ENCODE results near the gene ITPR1.

ITPR1 gene

GRCh38 chr3:4564270-4564669, 71.1 kb downstream of the ITPR1 start:
- no peak for DNase-seq (ENCODE audit: low spot score)
- CTCF ChIA-PET: interaction anchor here (0.6 kb wide), 2 partner anchors 69 to 83 kb away, joined by 3 to 4 read pairs; no protein-coding TSS in a partner anchor

GRCh38 chr3:4564928-4565586, 71.9 kb downstream of the ITPR1 start:
- ChIA-PET CTCF (interaction anchor here (0.6 kb wide), 2 partner anchors 69 to 83 kb away, joined by 3 to 4 read pairs; no protein-coding TSS in a partner anchor), POLR2A (ENCODE audit: low non-redundant PET) (no interaction called here)
- no peak overlapping the region for H3K27ac ChIP-seq
- TF ChIP-seq CTCF (conservative IDR thresholded peaks at IDR 0.05; ENCODE audit: low read depth): no peak
- DNase-seq (ENCODE audit: low spot score): no peak

More at GRCh38 chr3:4564270-4564669, 71.1 kb downstream of the ITPR1 start:
- H3K27ac ChIP-seq: no peak overlapping the region
- POLR2A ChIA-PET (ENCODE audit: low non-redundant PET): no interaction called here
- TF ChIP-seq CTCF (conservative IDR thresholded peaks at IDR 0.05; ENCODE audit: low read depth): no peak

- POLR2A ChIA-PET (ENCODE audit: low non-redundant PET): no interaction called here
- TF ChIP-seq CTCF (conservative IDR thresholded peaks at IDR 0.05; ENCODE audit: low read depth): no peak
- DNase-seq (ENCODE audit: low spot score): no peak
- H3K27ac ChIP-seq: no peak overlapping the region
- CTCF ChIA-PET: no interaction called here
These were observed 72.8 kb downstream of the ITPR1 start for GRCh38 chr3:4565809-4566501.

- no peak for TF ChIP-seq CTCF (conservative IDR thresholded peaks at IDR 0.05; ENCODE audit: low read depth)
- H3K27ac ChIP-seq: no peak overlapping the region
- POLR2A ChIA-PET (ENCODE audit: low non-redundant PET): interaction anchor here (0.6 kb wide), 1 partner anchor 76 kb away, joined by 7 read pairs; the partner anchor contains the start of gene ITPR1
- CTCF ChIA-PET: no interaction called here
- no peak for DNase-seq (ENCODE audit: low spot score)
These were observed 75.7 kb downstream of the ITPR1 start for GRCh38 chr3:4568841-4569240.

- ChIA-PET CTCF (no interaction called here), POLR2A (ENCODE audit: low non-redundant PET) (no interaction called here)
- no peak for TF ChIP-seq CTCF (conservative IDR thresholded peaks at IDR 0.05; ENCODE audit: low read depth)
- no peak overlapping the region for H3K27ac ChIP-seq
- DNase-seq (ENCODE audit: low spot score): no peak
These were observed 77.9 kb downstream of the ITPR1 start for GRCh38 chr3:4570840-4571621.

- POLR2A ChIA-PET (ENCODE audit: low non-redundant PET): no interaction called here
- no peak for TF ChIP-seq CTCF (conservative IDR thresholded peaks at IDR 0.05; ENCODE audit: low read depth)
- no peak overlapping the region for H3K27ac ChIP-seq
- CTCF ChIA-PET: no interaction called here
- no peak for DNase-seq (ENCODE audit: low spot score)
These were observed 78.7 kb downstream of the ITPR1 start for GRCh38 chr3:4571690-4572334.
